ENCODE data around the gene ZRANB2. TPM values are rescaled to one million over a fixed set of nuclear protein-coding genes. Genes with fewer than 3 reads are reported as not detected.

Gene ZRANB2
- total RNA-seq, 2 experiments from 2014 or later = 107 to 119 TPM

DNA sequence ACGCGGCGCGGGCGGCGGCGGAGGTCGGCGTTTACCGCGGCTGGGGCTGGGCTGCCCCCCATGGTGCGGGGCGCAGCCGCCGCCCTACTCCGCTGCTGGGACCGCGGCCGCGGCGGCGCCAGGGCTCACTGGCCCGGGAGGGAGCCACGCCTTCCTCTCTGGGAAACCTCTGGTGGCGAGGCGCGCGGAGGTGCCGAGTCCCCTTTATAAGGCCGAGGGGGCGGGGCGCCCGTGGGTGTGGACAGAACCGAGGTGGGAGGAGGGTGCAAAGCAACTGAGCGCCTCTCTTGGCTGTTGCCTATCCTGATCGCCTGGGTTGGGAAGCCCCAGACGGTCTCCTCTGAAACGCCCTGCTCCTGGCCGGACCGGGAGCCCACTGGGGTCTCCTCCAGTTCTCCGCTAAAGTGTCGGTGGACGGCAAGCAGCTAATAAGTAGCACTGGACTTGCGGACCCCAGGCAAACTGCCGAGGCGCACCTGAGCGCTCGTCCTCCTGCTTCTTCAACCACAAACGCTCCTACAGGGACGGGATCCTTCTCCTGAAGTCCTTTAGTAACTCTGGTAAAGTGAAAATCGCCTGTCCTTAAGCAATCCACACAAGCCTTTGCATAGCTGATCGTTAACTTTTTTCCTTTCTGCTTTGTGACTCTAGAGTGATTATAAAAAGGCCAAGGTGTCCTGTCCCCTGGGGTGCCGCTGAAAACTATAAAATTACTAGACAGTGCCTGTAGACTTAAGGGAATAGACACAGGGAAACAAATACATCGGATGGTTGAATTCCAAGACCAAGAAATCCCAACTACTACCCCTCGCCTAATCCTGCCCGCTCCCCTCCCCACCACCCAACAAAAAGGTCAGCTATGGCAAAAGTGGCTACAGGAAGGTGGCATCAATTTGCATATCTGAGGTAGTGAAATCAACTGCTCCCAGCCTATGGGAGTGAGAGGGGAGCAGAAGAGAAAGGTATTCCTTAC is 32.9 kb downstream of the ZRANB2 start, which contains the start of gene PTGER3:
PTGER3 (minus strand) TSS at position 182 of the 973 bp plus-strand sequence. CDS start 239 bp downstream, outside the sequence.
- Mint-ChIP-seq H3K4me1 (ENCODE audit: low read depth) (peaks cover 17% of the 10 kb centered on the region), H3K9me3 (no peaks in the 10 kb centered on the region), H3K27ac (no peak within 1 kb of the TSS), H3K4me3 (peak within 1 kb of the TSS; percentile 68), H3K27me3 (peaks cover 36% of the 10 kb centered on the region), H3K36me3 (ENCODE audit: low read depth) (no peaks in the 10 kb centered on the region)
- TF ChIP-seq, protein P1, sequence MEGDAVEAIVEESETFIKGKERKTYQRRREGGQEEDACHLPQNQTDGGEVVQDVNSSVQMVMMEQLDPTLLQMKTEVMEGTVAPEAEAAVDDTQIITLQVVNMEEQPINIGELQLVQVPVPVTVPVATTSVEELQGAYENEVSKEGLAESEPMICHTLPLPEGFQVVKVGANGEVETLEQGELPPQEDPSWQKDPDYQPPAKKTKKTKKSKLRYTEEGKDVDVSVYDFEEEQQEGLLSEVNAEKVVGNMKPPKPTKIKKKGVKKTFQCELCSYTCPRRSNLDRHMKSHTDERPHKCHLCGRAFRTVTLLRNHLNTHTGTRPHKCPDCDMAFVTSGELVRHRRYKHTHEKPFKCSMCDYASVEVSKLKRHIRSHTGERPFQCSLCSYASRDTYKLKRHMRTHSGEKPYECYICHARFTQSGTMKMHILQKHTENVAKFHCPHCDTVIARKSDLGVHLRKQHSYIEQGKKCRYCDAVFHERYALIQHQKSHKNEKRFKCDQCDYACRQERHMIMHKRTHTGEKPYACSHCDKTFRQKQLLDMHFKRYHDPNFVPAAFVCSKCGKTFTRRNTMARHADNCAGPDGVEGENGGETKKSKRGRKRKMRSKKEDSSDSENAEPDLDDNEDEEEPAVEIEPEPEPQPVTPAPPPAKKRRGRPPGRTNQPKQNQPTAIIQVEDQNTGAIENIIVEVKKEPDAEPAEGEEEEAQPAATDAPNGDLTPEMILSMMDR (IDR thresholded peaks at IDR 0.05) = no peak
- ChIA-PET CTCF (no interaction called here), POLR2A (interaction anchor here (0.6 kb wide), 1 partner anchor 843 kb away, joined by 3 read pairs; no protein-coding TSS in a partner anchor)
- ATAC-seq = peak; percentile 62
- intact Hi-C loops (cut with micrococcal nuclease) = no loop called here
- DNase-seq = peak; percentile 56

DNA sequence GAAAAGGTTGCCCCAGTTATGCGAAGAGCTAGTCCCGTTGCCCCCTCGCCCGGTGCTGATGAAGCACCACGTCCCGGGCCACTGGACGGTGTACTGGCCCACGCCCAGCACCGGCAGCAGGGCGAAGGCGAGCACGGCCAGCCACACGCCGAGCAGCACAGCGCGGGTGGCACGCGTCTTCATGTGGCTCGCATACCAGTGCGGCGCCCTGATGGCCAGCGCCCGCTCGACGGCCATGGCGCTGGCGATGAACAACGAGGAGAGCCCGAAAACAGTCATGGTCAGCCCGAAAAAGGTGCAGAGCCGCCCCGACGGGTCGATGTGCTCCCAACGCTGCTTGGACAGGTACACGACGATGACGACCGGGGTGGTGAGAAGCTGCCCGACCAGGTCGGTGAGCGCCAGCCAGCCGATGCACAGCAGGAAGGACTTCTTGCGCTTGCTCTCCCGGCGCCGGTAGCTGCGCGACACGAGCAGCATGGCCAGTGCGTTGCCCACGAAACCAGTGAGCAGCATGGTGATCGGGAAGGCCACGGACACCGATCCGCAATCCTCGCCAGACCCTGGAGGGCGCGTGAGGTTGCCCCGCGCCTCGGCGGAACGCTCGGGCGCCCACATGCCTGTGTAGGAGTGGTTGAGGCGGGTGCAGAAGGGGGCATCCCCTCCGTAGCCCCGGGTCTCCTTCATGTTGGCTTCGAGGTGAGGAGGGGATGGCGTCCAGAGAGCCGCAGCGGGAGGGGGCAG is 33.8 kb downstream of the ZRANB2 start:
- TF ChIP-seq, protein P1 (IDR thresholded peaks at IDR 0.05) = no peak
- ATAC-seq (peak; percentile 48), DNase-seq (peak; percentile 21)
- H3K4me1 Mint-ChIP-seq (ENCODE audit: low read depth) = peaks cover 17% of the 10 kb centered on the region
- no peak overlapping the region for H3K27ac Mint-ChIP-seq
- ChIA-PET POLR2A (no interaction called here), CTCF (no interaction called here)
- intact Hi-C loops (cut with micrococcal nuclease) = no loop called here
- peaks cover 36% of the 10 kb centered on the region for H3K27me3 Mint-ChIP-seq
- no peaks in the 10 kb centered on the region for H3K36me3 Mint-ChIP-seq (ENCODE audit: low read depth)
- H3K4me3 Mint-ChIP-seq = peak overlapping the region; percentile 68
- H3K9me3 Mint-ChIP-seq = no peaks in the 10 kb centered on the region

GRCh38 chr1:71045463-71046028 is 35.3 kb downstream of the ZRANB2 start:
- intact Hi-C loops (cut with micrococcal nuclease) = no loop called here
- TF ChIP-seq, protein P1 (IDR thresholded peaks at IDR 0.05) = no peak
- no peak for ATAC-seq
- H3K27ac Mint-ChIP-seq = no peak overlapping the region
- ChIA-PET CTCF (no interaction called here), POLR2A (no interaction called here)
- H3K36me3 Mint-ChIP-seq (ENCODE audit: low read depth) = no peaks in the 10 kb centered on the region
- H3K27me3 Mint-ChIP-seq = peaks cover 45% of the 10 kb centered on the region
- peaks cover 17% of the 10 kb centered on the region for H3K4me1 Mint-ChIP-seq (ENCODE audit: low read depth)
- no peaks in the 10 kb centered on the region for H3K9me3 Mint-ChIP-seq
- no peak for DNase-seq
- no peak overlapping the region for H3K4me3 Mint-ChIP-seq

DNA sequence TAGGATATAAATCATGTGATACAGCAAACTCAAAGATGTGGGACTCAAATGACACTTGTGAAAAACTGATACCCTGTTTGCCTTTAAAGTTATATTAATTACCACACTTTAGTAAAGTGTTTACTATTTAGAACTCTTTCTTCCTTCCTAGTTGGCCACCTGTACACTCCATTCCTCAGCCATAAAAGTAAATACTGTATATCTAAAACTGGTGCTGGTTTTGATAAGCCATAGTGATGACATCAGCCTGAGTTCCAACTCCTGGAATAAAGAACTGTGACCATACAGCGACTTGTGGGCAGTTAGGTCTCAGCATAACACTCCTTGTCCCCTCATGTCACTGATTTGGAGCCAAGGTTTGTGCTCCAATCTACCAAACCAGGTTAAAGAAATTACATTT is 36.0 kb downstream of the ZRANB2 start:
- intact Hi-C loops (cut with micrococcal nuclease) = no loop called here
- H3K4me3 Mint-ChIP-seq = no peak overlapping the region
- no peaks in the 10 kb centered on the region for H3K36me3 Mint-ChIP-seq (ENCODE audit: low read depth)
- ATAC-seq (no peak), DNase-seq (no peak)
- POLR2A ChIA-PET = no interaction called here
- H3K4me1 Mint-ChIP-seq (ENCODE audit: low read depth) = peaks cover 17% of the 10 kb centered on the region
- CTCF ChIA-PET = no interaction called here
- H3K27me3 Mint-ChIP-seq = peaks cover 45% of the 10 kb centered on the region
- TF ChIP-seq, protein P1 (IDR thresholded peaks at IDR 0.05) = no peak
- H3K27ac Mint-ChIP-seq = no peak overlapping the region
- no peaks in the 10 kb centered on the region for H3K9me3 Mint-ChIP-seq
